BLaER1 treated with 17β-estradiol and CSF1 and Interleukin-3, amounts not matched to agents 10 nM and 100 nM (cell line): ENCODE results near the gene NFIX.
"Not testable (repeated sequence)": the region's sequence is repeated elsewhere in the genome, so short reads cannot be mapped to it uniquely, and the experiment has no call there.

ENCODE experiments used
- H3K27ac ChIP-seq, 11 experiments: shearing (Covaris generic); formaldehyde crosslinking; 2 replicates each; pipeline ENCODE4 v1.8.1; 2022
- H3K27me3 ChIP-seq, 11 experiments: shearing (Covaris generic); formaldehyde crosslinking; 2 replicates each; pipeline ENCODE4 v1.8.1; 2022
- H3K36me3 ChIP-seq, 11 experiments: shearing (Covaris generic); formaldehyde crosslinking; 2 replicates each; pipeline ENCODE4 v1.8.1; 2022
- H3K4me1 ChIP-seq, 10 experiments: shearing (Covaris generic); formaldehyde crosslinking; 2 replicates each; pipeline ENCODE4 v1.8.1; 2022
- H3K4me2 ChIP-seq, 11 experiments: shearing (Covaris generic); formaldehyde crosslinking; 2 replicates each; pipeline ENCODE4 v1.8.1; 2022
- H3K4me3 ChIP-seq, 10 experiments: shearing (Covaris generic); formaldehyde crosslinking; 2 replicates each; pipeline ENCODE4 v1.8.1; 2022
- H3K9ac ChIP-seq, 11 experiments: shearing (Covaris generic); formaldehyde crosslinking; 2 replicates each; pipeline ENCODE4 v1.8.1; 2022
- H3K9me3 ChIP-seq, 11 experiments: shearing (Covaris generic); formaldehyde crosslinking; replicated peaks in 1 of 11; 2 replicates each; pipeline ENCODE4 v1.8.1; 2022
- H4K20me1 ChIP-seq, 11 experiments: shearing (Covaris generic); formaldehyde crosslinking; 2 replicates each; pipeline ENCODE4 v1.8.1; 2022
- Cebpa-rat ChIP-seq, 11 experiments: shearing (Covaris generic); IDR thresholded peaks; 2 replicates each; pipeline ENCODE4 v1.8.1; 2022

Gene NFIX

DNA sequence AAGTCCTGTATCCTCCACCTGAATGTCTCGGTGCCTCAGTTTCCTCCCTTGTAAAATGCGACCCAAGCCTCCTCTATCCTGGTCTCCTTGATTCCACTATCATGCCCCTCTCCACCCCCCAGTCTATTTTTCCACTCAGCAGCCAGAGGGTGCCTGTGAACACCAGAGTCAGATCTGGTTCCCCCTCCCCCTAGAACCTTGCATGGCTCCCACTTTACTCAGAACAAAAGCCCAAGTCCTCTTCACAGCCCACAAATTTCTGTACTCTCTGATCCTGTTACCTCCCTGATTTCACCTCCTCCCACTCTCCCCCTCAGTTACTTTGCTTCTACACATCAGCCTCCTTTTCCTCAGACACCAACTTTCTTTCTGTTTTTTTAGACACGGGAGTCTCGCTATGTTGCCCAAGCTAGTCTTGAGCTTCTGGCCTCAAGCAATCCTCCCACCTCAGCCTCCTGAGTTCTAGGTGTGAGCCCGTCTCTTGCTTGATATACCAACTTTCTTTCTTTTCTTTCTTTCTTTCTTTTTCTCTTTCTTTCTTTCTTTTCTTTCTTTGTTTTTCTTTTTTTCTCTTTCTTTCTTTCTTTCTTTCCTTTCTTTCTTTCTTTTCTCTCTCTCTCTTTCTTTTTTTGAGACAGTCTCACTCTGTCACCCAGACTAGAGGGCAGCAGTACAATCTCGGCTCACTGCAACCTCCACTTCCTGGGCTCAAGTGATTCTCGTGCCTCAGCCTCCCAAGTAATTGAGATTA is 25.0 kb upstream of the NFIX start:
- Histone ChIP-seq H3K4me1 (peaks cover 19 to 36% (median 31%) of the 10 kb centered on the region in 10 experiments), H3K27me3 (no peaks in the 10 kb centered on the region), H4K20me1 (no peaks in the 10 kb centered on the region), H3K9ac (0 out of 22 replicates have a peak overlapping the region, but pooled peaks of 1 of the 11 experiments have one; percentile 28), H3K27ac (no peak overlapping the region), H3K4me3 (no peak overlapping the region), H3K4me2 (no peak overlapping the region; a peak in 1 of 22 replicates), H3K9me3 (no peaks in the 10 kb centered on the region), H3K36me3 (no peaks in the 10 kb centered on the region)
- TF ChIP-seq Cebpa-rat (IDR thresholded peaks at IDR 0.05) = no peak

DNA sequence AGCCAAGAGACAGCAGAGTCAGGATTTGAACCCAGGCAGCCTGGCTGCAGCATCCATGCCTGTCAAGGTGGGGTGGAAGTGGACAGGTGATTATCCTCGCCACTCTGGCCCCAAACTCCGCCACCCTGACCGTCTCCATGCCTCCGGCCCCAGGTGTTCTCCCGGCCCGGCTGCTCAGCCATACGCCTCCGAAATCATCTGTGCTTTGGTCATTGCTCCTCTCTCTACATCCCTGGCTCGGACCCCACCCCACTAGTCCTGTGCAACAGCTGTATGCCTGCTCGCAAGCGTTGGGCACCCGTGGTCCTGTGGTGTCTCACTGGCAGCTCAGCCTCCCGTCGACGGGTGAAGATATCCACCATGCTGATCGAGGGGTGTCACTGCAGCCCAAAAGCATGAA is 22.0 kb upstream of the NFIX start:
- TF ChIP-seq Cebpa-rat (IDR thresholded peaks at IDR 0.05) = no peak
- no peaks in the 10 kb centered on the region for H3K36me3 ChIP-seq
- H3K27me3 ChIP-seq = no peaks in the 10 kb centered on the region
- H3K27ac ChIP-seq = peak overlapping the region in 8 of 11 experiments; percentile 24 to 66 (median 48); a peak in 11 of 22 replicates
- no peak overlapping the region for H3K4me3 ChIP-seq
- H3K4me2 ChIP-seq = peak overlapping the region; percentile 34 to 85 (median 72); a peak in 21 of 22 replicates
- peaks cover 19 to 36% (median 27%) of the 10 kb centered on the region in 10 experiments for H3K4me1 ChIP-seq
- no peaks in the 10 kb centered on the region for H4K20me1 ChIP-seq
- no peaks in the 10 kb centered on the region for H3K9me3 ChIP-seq
- peak overlapping the region in 4 of 11 experiments; percentile 10 to 41 (median 30); a peak in 3 of 22 replicates for H3K9ac ChIP-seq

DNA sequence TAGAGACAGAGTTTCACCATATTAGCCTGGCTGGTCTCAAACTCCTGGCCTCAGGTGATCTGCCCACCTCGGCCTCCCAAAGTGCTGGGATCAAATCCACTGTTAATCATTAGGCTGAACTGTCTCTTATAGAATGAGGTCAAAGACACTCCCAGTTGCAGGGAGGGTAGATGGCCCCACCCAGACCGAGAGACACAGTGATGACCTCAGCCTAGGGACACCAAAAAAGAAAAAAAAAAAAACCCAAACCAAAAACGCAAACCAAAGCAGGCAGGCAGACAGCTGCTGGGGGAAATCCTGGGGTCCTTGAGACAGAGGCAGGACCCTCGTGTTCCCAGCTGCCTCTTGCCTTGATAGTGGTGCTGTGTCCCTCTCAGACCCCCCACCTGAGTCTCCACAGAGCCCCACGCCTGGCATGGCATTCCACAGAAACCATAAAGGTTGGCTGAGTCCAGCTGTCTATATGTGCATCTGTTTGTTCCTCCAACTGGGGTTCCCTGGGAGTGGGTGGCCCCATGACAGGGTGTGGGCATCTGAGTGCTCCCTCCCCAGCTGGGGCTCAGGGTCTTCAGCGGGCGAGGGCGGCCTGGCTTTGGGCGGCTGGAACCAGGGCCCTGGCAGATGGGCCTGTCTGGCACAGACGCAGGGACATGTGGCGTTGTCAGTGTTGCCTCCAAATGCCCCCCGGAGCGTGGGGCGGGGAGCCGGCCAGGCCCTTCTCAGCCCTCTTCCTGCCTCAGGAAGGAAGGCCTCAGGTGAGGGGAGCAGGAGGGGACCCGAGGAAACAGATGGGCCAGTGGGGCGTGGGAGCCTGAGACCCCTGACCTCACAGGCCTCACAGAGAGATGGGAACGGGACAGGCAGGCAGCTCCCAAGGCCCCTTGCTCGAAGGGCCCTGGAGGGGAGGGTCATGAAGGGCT is 20.7 kb upstream of the NFIX start:
- Histone ChIP-seq H3K27ac (peak overlapping the region in 9 of 11 experiments; percentile 42 to 79 (median 73); a peak in 18 of 22 replicates), H3K4me1 (peaks cover 19 to 34% (median 27%) of the 10 kb centered on the region in 10 experiments), H4K20me1 (no peaks in the 10 kb centered on the region), H3K36me3 (no peaks in the 10 kb centered on the region), H3K27me3 (no peaks in the 10 kb centered on the region), H3K9ac (peak overlapping the region in 9 of 11 experiments; percentile 28 to 71 (median 56); a peak in 18 of 22 replicates), H3K9me3 (no peaks in the 10 kb centered on the region), H3K4me2 (peak overlapping the region; percentile 34 to 85 (median 72)), H3K4me3 (no peak overlapping the region)
- no peak for TF ChIP-seq Cebpa-rat (IDR thresholded peaks at IDR 0.05)

DNA sequence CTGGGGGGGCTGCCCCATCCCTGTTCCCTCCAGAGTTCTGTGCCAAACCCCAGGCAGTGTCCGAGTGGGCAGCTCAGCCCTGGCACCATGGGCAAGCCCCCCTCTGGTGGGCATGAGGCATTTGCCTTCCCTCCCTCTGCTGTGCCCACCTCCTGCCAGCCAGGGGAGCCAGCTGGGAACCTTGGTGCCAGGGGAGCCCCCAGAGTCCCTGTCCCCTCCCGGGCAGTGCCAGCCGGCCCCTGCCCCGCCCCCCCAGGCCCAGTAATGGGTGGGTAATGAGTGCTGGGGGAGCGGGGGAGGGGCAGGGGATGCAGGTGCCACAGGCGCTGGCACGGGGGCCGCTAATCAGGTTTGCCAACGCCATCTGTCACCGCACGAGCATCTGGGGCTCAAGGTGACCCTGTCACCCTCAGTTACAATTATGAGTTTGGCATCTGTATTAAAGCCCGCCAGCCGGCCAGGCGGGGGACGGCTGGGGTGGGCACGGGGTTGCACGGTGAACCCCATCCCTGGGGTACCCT is 20.0 kb upstream of the NFIX start:
- peaks cover 19 to 37% (median 34%) of the 10 kb centered on the region in 10 experiments for H3K4me1 ChIP-seq
- H3K27ac ChIP-seq = peak overlapping the region in 9 of 11 experiments; percentile 42 to 79 (median 73); a peak in 17 of 22 replicates
- H3K9ac ChIP-seq = peak overlapping the region in 8 of 11 experiments; percentile 44 to 71 (median 58); a peak in 16 of 22 replicates
- TF ChIP-seq Cebpa-rat (IDR thresholded peaks at IDR 0.05) = no peak
- H3K4me3 ChIP-seq = no peak overlapping the region
- no peaks in the 10 kb centered on the region for H3K36me3 ChIP-seq
- H4K20me1 ChIP-seq = no peaks in the 10 kb centered on the region
- peak overlapping the region in 10 of 11 experiments; percentile 62 to 85 (median 74); a peak in 20 of 22 replicates for H3K4me2 ChIP-seq
- H3K9me3 ChIP-seq = no peaks in the 10 kb centered on the region
- H3K27me3 ChIP-seq = no peaks in the 10 kb centered on the region

DNA sequence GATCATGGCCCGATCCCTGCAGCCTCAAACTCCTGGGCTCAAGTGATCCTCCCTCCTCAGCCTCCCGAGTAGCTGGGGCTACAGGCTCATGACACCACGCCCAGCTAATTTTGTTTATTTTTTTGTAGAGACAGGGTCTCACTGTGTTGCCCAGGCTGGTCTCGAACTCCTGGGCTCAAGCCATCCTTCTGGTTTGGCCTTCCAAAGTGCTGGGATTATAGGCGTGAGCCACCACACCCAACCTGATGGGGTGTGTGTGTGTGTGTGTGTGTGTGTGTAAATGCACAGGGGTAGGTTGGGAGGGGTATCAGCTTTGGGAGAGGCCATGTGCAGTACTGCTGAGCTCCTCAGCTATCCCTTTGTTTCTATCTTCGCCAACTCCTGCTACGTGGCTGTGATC is 19.2 kb upstream of the NFIX start:
- not testable (repeated sequence) for H3K27me3 ChIP-seq, H3K4me3 ChIP-seq, H3K9ac ChIP-seq, H3K36me3 ChIP-seq, H3K4me2 ChIP-seq, H3K27ac ChIP-seq, H3K9me3 ChIP-seq, H4K20me1 ChIP-seq
- peaks cover 19 to 40% (median 35%) of the 10 kb centered on the region in 10 experiments for H3K4me1 ChIP-seq

DNA sequence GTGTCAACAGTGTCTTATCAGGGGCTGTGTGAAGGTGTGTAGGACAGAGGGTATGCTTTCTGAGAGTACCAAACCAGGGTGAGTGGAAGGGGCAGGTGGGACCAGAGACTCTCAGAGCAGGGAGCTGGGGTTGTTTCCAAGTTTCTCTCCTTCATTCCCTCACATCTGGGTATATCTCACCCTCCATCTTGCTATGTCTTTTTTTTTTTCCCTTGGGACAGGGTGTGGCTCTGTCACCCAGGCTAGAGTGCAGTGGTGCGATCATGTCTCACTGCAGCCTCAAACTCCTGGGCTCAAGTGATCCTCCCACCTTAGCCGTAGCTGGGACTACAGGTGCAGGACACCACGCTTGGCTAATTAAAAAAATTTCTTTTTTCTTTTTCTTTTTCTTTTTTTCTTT is 15.3 kb upstream of the NFIX start:
- H4K20me1 ChIP-seq = peaks cover 0 to 5% (median 0%) of the 10 kb centered on the region in 11 experiments; a peak in 1 of 22 replicates
- H3K4me2 ChIP-seq = peak overlapping the region in 9 of 11 experiments; percentile 26 to 58 (median 37); a peak in 16 of 22 replicates
- H3K27ac ChIP-seq = no peak overlapping the region
- peaks cover 17 to 43% (median 37%) of the 10 kb centered on the region in 10 experiments for H3K4me1 ChIP-seq
- H3K36me3 ChIP-seq = no peaks in the 10 kb centered on the region
- TF ChIP-seq Cebpa-rat (IDR thresholded peaks at IDR 0.05) = no peak
- H3K9me3 ChIP-seq = no peaks in the 10 kb centered on the region
- H3K9ac ChIP-seq = no peak overlapping the region
- no peaks in the 10 kb centered on the region for H3K27me3 ChIP-seq
- H3K4me3 ChIP-seq = no peak overlapping the region

DNA sequence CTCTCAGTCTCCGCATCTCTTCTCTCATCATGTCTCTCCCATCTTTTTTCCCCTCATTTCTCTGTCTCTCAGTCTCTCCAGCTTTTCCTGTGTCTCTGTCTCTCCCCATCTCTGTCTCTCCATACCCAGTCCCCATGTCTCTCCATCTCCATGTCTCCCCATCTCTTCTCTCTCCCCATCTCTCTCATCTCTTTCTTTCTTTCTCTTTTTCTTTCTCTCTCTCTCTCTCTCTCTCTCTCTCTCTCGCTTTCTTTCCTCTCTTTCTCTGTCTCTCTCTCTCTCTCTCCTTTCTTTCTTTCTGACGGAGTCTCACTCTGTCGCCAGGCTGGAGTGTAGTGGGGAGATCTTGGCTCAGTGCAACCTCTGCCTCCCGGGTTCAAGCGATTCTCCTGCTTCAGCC is 12.6 kb upstream of the NFIX start:
- no peak overlapping the region for H3K27ac ChIP-seq
- 0 out of 22 replicates have a peak, but pooled peaks cover 0 to 4% (median 0%) of the 10 kb centered on the region in 11 experiments for H3K27me3 ChIP-seq
- peak overlapping the region in 5 of 11 experiments; percentile 62 to 71 (median 69); a peak in 7 of 22 replicates for H3K9ac ChIP-seq
- peaks cover 0 to 16% (median 0%) of the 10 kb centered on the region in 11 experiments; a peak in 1 of 22 replicates for H4K20me1 ChIP-seq
- H3K4me2 ChIP-seq = peak overlapping the region; percentile 65 to 95 (median 84)
- H3K4me3 ChIP-seq = peak overlapping the region in 2 of 10 experiments; percentile 45 to 67; a peak in 2 of 20 replicates
- no peaks in the 10 kb centered on the region for H3K9me3 ChIP-seq
- TF ChIP-seq Cebpa-rat (IDR thresholded peaks at IDR 0.05) = no peak
- H3K4me1 ChIP-seq = peaks cover 26 to 61% (median 56%) of the 10 kb centered on the region in 10 experiments
- H3K36me3 ChIP-seq = no peaks in the 10 kb centered on the region

DNA sequence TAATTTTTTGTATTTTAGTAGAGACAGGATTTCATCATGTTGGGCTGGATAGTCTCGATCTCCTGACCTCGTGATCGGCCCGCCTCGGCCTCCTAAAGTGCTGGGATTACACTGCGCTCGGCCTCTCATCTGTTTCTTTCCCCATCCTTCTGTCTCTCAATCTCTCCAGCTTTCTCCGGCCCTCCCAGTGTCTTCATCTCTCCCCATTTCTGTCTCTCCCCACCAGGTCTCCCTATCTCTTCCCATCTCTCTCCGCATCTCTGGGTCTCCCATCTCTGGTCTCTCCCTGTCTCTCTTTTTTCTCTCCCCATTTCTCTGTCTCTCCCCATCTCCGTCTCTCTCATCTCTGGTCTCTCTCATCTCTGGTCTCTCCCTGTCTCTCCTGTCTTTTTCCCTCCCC is 12.2 kb upstream of the NFIX start:
- Histone ChIP-seq H3K36me3 (no peaks in the 10 kb centered on the region), H3K9ac (peak overlapping the region; percentile 34 to 71 (median 62); a peak in 20 of 22 replicates), H4K20me1 (peaks cover 0 to 16% (median 0%) of the 10 kb centered on the region in 11 experiments; a peak in 1 of 22 replicates), H3K4me1 (peaks cover 26 to 65% (median 61%) of the 10 kb centered on the region in 10 experiments), H3K4me3 (peak overlapping the region; percentile 42 to 67 (median 58)), H3K27ac (peak overlapping the region in 7 of 11 experiments; percentile 13 to 51 (median 41); a peak in 7 of 22 replicates), H3K4me2 (peak overlapping the region; percentile 65 to 95 (median 84)), H3K27me3 (0 out of 22 replicates have a peak, but pooled peaks cover 0 to 4% (median 0%) of the 10 kb centered on the region in 11 experiments), H3K9me3 (no peaks in the 10 kb centered on the region)
- TF ChIP-seq Cebpa-rat (IDR thresholded peaks at IDR 0.05) = no peak
